CD14-positive monocyte (primary cell): ENCODE measurements around the gene KCNJ11. TPM values are rescaled to one million over a fixed set of nuclear protein-coding genes. Genes with fewer than 3 reads are reported as not detected.

Source experiments
- DNase-seq, 3 donors: peaks; one replicate each; pipeline ENCODE4 v3.0.0-alpha.2; 2011 to 2022
- H2AFZ ChIP-seq: 2 replicates; pipeline ENCODE4 v1.6.0; 2012; ENCODE audit warnings: mild to moderate bottlenecking, low read depth, low read length, inconsistent platforms; ENCODE audit not compliant: insufficient read depth, poor library complexity, severe bottlenecking
- H3K27ac ChIP-seq, 2 donors: 1 replicate in 1 of 2; 2 replicates in 1 of 2; pipeline ENCODE4 v1.5.1; 2012 to 2013; ENCODE audit warnings: low read length in 2 of 2, control low read depth in 1 of 2, inconsistent platforms in 1 of 2, low read depth in 1 of 2, mild to moderate bottlenecking in 1 of 2
- H3K27me3 ChIP-seq, 2 donors: one replicate each; pipeline versions ENCODE4 v1.6.0 to v1.6.1; 2011 to 2013; ENCODE audit warnings: low read length in 2 of 2; ENCODE audit not compliant: control insufficient read depth in 2 of 2, insufficient read depth in 2 of 2
- H3K36me3 ChIP-seq, 2 donors: replicated peaks in 1 of 2; 1 replicate in 1 of 2; 2 replicates in 1 of 2; pipeline versions ENCODE4 v1.5.1 to v1.6.1; 2012 to 2013; ENCODE audit warnings: low read length in 2 of 2, control low read depth in 1 of 2, inconsistent platforms in 1 of 2, mild to moderate bottlenecking in 1 of 2; ENCODE audit not compliant: insufficient read depth in 2 of 2, control insufficient read depth in 1 of 2
- H3K4me1 ChIP-seq, 2 donors: 1 replicate in 1 of 2; 2 replicates in 1 of 2; pipeline versions ENCODE4 v1.5.1 to v1.6.1; 2012 to 2013; ENCODE audit warnings: low read length in 2 of 2, control low read depth in 1 of 2, inconsistent platforms in 1 of 2, mild to moderate bottlenecking in 1 of 2, moderate library complexity in 1 of 2; ENCODE audit not compliant: insufficient read depth in 2 of 2, control insufficient read depth in 1 of 2
- H3K4me2 ChIP-seq: replicated peaks from 2 replicates; pipeline ENCODE3; 2012; ENCODE audit warnings: low read length, moderate library complexity, mild to moderate bottlenecking; ENCODE audit not compliant: poor library complexity, severe bottlenecking; ENCODE audit errors: extremely low read depth
- H3K4me3 ChIP-seq, 3 experiments: fragments of 200-600 bp in 1 of 3; sonication (generic) in 1 of 3; replicated peaks in 1 of 3; 1 replicate in 2 of 3; 2 replicates in 1 of 3; pipeline ENCODE4 v1.5.1; 2011 to 2013; ENCODE audit warnings: low read length in 3 of 3, mild to moderate bottlenecking in 3 of 3, control low read depth in 2 of 3, low read depth in 2 of 3, inconsistent platforms in 1 of 3, moderate library complexity in 1 of 3
- H3K79me2 ChIP-seq: 2 replicates; pipeline ENCODE4 v1.6.0; 2012; ENCODE audit warnings: mild to moderate bottlenecking, control low read depth, inconsistent platforms, low read length, moderate library complexity; ENCODE audit not compliant: insufficient read depth
- H3K9ac ChIP-seq: 2 replicates; pipeline ENCODE4 v1.6.0; 2017; ENCODE audit warnings: low read length, mild to moderate bottlenecking; ENCODE audit not compliant: insufficient read depth, poor library complexity, severe bottlenecking
- H3K9me3 ChIP-seq, 2 donors: replicated peaks in 1 of 2; 1 replicate in 1 of 2; 2 replicates in 1 of 2; pipeline versions ENCODE4 v1.5.1 to v1.6.1; 2012 to 2013; ENCODE audit warnings: low read length in 2 of 2, control low read depth in 1 of 2; ENCODE audit not compliant: control insufficient read depth in 1 of 2, insufficient read depth in 1 of 2
- H4K20me1 ChIP-seq: 2 replicates; pipeline ENCODE4 v1.6.0; 2012; ENCODE audit warnings: mild to moderate bottlenecking, low read length, control low read depth, moderate library complexity; ENCODE audit not compliant: insufficient read depth
- H3K27ac Mint-ChIP-seq, 7 donors: one replicate each; pipeline ENCODE4 v1.8.0; 2020; ENCODE audit warnings: mild to moderate bottlenecking in 7 of 7, mixed read lengths in 7 of 7, moderate library complexity in 6 of 7, inconsistent platforms in 2 of 7
- H3K27me3 Mint-ChIP-seq, 3 donors: one replicate each; pipeline ENCODE4 v1.8.0; 2021 to 2022; ENCODE audit warnings: low read depth in 3 of 3, mild to moderate bottlenecking in 3 of 3, mixed read lengths in 3 of 3, moderate library complexity in 3 of 3, inconsistent platforms in 1 of 3
- H3K36me3 Mint-ChIP-seq, 2 donors: one replicate each; pipeline ENCODE4 v1.8.0; 2020; ENCODE audit warnings: mixed read lengths in 2 of 2, inconsistent platforms in 1 of 2, mild to moderate bottlenecking in 1 of 2
- H3K4me1 Mint-ChIP-seq: one replicate; pipeline ENCODE4 v1.8.0; 2020; ENCODE audit warnings: mild to moderate bottlenecking, mixed read lengths
- H3K4me3 Mint-ChIP-seq, 2 donors: one replicate each; pipeline ENCODE4 v1.8.0; 2020; ENCODE audit warnings: mild to moderate bottlenecking in 2 of 2, mixed read lengths in 2 of 2, moderate library complexity in 1 of 2
- H3K9me3 Mint-ChIP-seq, 7 donors: one replicate each; pipeline ENCODE4 v1.8.0; 2020 to 2022; ENCODE audit warnings: mixed read lengths in 7 of 7, mild to moderate bottlenecking in 6 of 7, moderate library complexity in 6 of 7, inconsistent platforms in 2 of 7
- CTCF ChIP-seq: fragments of 200-600 bp; IDR thresholded peaks from one replicate; pipeline ENCODE4 v1.8.0; 2022; ENCODE audit warnings: antibody characterized with exemption, mild to moderate bottlenecking
- WGBS: methylation state at CpG from one replicate; pipeline ENCODE4 v1.1.5; 2013; ENCODE audit warnings: missing lambda C conversion rate; ENCODE audit not compliant: insufficient coverage; 5-methylcytosine and 5-hydroxymethylcytosine counted together
- intact Hi-C, 2 donors: fragments of 100-400 bp; cut with micrococcal nuclease; formaldehyde crosslinking; loops; one replicate each; pipeline versions ENCODE4 v1.15.0 to v1.15.1; 2023
- polyA plus RNA-seq, 3 donors: library from polyadenylated mRNA; depleted of rRNA in 1 of 3; unstranded in 2 of 3; stranded (reverse) in 1 of 3; fragments of 300-500 nt in 2 of 3; fragments of >200 nt in 1 of 3; fragmentation: Illumina TruSeq in 2 of 3; gene quantifications; 1 replicate in 2 of 3; 2 replicates in 1 of 3; pipeline ENCODE4 v1.2.3, GENCODE V29; 2012 to 2021

Gene KCNJ11
- polyA plus RNA-seq, 3 donors, result 0.09 TPM; not detected in 2

GRCh38 chr11:17393472-17393871, 5.0 kb upstream of the KCNJ11 start:
- 94% methylated on average over 5 of the region's 6 CpGs for WGBS
- no peaks in the 10 kb centered on the region for H3K9me3 Mint-ChIP-seq
- H4K20me1 ChIP-seq, result no peaks in the 10 kb centered on the region

GRCh38 chr11:17392872-17393271, 4.4 kb upstream of the KCNJ11 start:
- Histone ChIP-seq H3K36me3 (no peaks in the 10 kb centered on the region), H3K79me2 (no peaks in the 10 kb centered on the region), H3K27me3 (peaks cover 3 to 24% of the 10 kb centered on the region in 2 donors), H3K27ac (no peak overlapping the region), H4K20me1 (no peaks in the 10 kb centered on the region), H3K9me3 (no peaks in the 10 kb centered on the region), H2AFZ (no peak overlapping the region), H3K4me3 (no peak overlapping the region), H3K4me1 (peaks cover 10 to 13% of the 10 kb centered on the region in 2 donors), H3K9ac (no peak overlapping the region), H3K4me2 (no peak overlapping the region)
- H3K27me3 Mint-ChIP-seq, result peaks cover 14 to 24% (median 22%) of the 10 kb centered on the region in 3 donors
- peaks cover 8% of the 10 kb centered on the region for H3K4me1 Mint-ChIP-seq
- H3K27ac Mint-ChIP-seq, result peak overlapping the region in 1 of 7 donors; percentile 62
- H3K4me3 Mint-ChIP-seq, result no peak overlapping the region
- no peak for DNase-seq
- WGBS, result over 99% methylated on average over 11 of the region's 14 CpGs
- H3K9me3 Mint-ChIP-seq, result no peaks in the 10 kb centered on the region
- intact Hi-C loops, result no loop called here
- TF ChIP-seq CTCF, result no peak
- peaks cover 0 to 4% of the 10 kb centered on the region in 2 donors for H3K36me3 Mint-ChIP-seq

More at GRCh38 chr11:17393472-17393871, 5.0 kb upstream of the KCNJ11 start:
- H3K9me3 ChIP-seq, result no peaks in the 10 kb centered on the region
- H3K9ac ChIP-seq, result no peak overlapping the region
- no peak for DNase-seq
- H3K4me1 ChIP-seq, result peaks cover 9 to 12% of the 10 kb centered on the region in 2 donors
- peaks cover 3 to 19% of the 10 kb centered on the region in 2 donors for H3K27me3 ChIP-seq
- H3K79me2 ChIP-seq, result no peaks in the 10 kb centered on the region
- H3K36me3 ChIP-seq, result no peaks in the 10 kb centered on the region
- H3K4me2 ChIP-seq, result no peak overlapping the region
- Mint-ChIP-seq H3K27ac (no peak overlapping the region), H3K36me3 (peaks cover 0 to 4% of the 10 kb centered on the region in 2 donors), H3K4me3 (no peak overlapping the region), H3K4me1 (peaks cover 7% of the 10 kb centered on the region), H3K27me3 (peaks cover 9 to 19% (median 16%) of the 10 kb centered on the region in 3 donors)
- TF ChIP-seq CTCF, result no peak
- H3K4me3 ChIP-seq, result no peak overlapping the region
- no peak overlapping the region for H3K27ac ChIP-seq
- intact Hi-C loops, result no loop called here
- H2AFZ ChIP-seq, result no peak overlapping the region
